ENCODE measurements around the gene CDH23.

The CDH23 gene

GRCh38 chr10:71788954-71789353, 392.2 kb downstream of the CDH23 start:
- DNase-seq: no peak

DNA sequence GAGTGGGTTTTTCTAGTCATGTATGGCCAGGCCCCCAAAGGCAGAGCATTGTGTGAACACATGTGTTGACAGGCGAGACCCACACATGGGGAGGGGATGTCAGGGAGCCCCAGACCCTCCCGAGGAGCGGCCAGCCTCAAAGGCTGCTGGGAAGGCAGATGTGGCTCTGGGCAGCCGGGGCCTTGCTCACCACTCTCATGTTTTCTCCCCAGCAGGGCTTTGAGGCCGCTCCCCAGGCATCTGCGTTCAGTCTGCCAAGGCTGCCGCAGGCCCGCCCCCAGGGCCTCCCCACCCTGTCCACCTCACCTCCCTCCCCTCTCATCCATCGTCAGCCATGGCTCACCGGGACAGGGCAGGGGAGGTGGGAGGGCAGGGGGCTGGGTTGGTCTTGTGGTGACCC, 393.2 kb downstream of the CDH23 start:
- no peak for DNase-seq

- DNase-seq: no peak
Observed at GRCh38 chr10:71790749-71791440, 394.2 kb downstream of the CDH23 start.

DNA sequence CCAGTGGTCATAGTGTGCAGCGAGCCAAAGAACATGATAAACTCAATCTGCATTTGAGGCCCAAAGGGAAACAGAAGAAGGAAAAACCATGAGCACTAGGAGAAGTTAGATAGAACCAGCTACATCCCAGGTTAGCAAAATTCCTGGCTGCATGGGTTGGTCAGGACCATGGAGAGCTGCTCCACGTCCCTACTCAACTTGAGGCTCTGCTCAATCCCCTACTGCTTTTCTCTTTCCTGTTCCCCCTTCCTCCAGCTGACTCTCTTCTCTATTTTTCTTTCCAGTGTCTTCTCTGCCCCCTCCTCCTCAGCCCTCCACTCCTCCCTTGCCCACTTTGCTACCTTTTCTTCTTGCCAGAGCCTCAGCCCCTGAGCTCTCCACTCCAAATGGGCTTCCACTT, 398.5 kb downstream of the CDH23 start:
- DNase-seq: peak; percentile 15

- DNase-seq: no peak
Observed at GRCh38 chr10:71796749-71797405, 400.2 kb downstream of the CDH23 start.

DNA sequence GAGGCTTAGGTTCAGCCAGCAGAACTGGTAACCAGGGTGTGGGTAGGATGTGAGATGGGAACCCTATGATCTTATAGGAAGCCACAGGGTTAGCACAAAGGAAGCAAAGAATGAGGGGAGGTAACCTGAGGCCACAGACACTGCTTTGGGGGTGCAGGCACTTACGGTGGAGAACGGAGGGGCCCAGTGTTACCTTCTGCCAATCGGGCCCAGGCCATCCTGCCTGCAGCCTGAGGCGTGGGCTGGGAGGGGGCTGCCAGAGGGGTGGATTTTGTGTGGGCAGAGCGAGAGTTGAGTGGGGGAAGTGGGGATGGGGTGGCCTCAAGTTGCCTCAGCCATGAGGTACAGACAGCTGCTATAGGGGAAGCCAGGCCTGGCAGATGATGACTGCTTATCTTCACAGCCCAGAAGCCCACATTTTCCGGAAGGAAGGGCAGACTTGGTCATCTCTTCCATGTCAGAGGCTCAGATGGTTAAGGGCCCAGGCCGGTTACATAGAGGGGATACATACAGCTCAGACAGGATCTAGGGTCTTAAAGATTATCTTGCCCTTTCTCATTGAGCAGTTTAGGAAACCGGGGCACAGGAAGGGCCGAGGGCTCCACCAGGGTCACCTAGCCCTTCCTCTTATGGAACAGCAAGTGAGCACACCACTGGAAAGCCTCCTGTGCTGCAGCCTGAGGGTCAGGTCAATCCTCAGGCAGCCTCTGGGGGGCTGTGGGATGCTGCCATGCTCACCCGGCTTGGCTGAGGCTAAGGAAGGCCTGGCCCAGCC, 401.0 kb downstream of the CDH23 start:
- no peak for DNase-seq

DNA sequence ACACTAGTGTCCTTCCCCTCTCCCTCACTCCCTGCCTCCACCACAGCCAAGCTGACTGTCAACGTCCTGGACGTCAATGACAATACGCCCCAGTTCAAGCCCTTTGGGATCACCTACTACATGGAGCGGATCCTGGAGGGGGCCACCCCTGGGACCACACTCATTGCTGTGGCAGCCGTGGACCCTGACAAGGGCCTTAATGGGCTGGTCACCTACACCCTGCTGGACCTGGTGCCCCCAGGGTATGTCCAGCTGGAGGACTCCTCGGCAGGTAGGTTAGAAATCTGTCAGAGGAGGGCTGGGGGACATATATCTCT, 401.5 kb downstream of the CDH23 start:
- no peak for DNase-seq

GRCh38 chr10:71799112-71799511, 402.4 kb downstream of the CDH23 start:
- DNase-seq: no peak

DNA sequence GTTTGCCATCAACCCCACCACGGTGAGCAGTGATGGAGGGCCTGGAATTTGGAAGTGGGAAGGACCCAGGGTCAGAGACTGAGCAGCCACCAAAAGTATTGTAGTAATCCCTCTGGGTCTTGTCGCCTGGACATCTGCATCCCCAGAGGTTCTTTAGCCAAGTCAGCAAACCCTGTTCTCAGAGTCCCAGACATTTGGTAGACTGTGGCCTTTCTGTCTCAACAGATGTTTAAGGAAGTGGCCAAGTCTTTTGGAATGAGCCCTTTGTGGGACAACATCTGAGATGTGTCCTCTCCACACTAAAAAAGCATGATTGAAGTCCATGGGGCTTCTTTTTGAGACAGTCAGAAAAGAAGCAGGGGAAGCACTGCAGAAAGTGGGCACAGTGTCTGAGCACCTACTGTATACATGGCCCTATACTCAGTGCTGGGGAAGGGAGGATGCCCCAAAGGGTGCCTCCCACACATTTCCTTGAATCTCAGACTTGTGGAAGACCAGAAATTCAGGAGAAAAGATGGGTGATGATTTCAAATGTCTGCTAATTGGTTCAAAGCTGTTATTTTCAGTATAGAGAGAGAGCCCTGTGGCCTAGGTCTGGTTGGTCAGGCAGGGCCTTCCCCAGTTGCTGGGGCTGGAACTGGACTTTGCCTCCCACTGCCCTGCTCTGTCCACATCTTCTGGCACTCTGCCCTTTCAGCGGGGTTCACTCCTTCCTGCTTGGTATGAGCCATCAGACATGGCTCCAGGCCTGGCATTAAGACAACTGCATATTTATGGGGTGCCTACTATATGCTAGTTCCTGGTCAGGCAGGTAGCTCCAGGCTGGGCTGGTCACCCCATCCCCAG, 403.1 kb downstream of the CDH23 start:
- no peak for DNase-seq

DNA sequence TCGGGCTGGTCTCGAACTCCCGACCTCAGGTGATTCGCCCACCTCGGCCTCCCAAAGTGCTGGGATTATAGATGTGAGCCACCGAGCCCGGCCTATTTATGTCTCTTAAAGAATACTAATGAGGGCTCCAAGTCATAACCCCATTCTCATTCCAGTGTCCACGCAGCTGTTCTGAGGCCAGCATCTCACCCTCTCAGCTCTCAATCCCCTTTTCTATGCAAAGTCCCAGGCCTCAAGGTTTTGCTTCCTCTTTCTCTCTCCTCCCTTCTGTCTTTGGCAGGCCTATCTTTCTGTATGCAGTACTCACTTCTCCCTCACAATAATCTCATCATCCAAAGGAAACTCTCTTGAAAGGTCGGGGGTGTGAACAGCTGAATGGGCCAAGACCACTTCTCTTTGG, 404.6 kb downstream of the CDH23 start:
- DNase-seq: no peak

- no peak for DNase-seq
Observed at GRCh38 chr10:71802235-71802634, 405.5 kb downstream of the CDH23 start.

- DNase-seq: no peak
Observed at GRCh38 chr10:71802715-71803488, 406.2 kb downstream of the CDH23 start.

DNA sequence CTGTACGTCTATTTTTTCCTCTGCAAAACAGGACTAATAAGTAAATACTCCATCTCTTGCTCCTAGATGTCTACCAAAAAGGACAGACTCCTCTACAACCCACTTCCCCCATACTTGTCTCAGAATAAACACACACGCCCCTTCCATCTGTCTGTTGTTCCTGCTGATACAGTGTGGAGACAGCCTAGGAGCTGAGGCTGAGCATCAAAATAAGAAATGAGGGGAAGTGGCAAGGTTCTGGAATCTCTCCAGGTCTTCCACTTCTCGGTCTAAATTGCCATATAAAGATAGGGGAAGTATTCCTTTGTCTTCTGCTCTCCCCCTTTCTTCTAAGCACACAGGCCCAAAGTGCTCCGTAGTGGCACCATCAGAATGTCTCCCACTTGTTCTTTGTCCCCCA, 407.4 kb downstream of the CDH23 start:
- no peak for DNase-seq

GRCh38 chr10:71805776-71806703, 409.3 kb downstream of the CDH23 start:
- DNase-seq: peak; percentile 36

GRCh38 chr10:71806704-71807556, 410.2 kb downstream of the CDH23 start:
- DNase-seq: no peak

DNA sequence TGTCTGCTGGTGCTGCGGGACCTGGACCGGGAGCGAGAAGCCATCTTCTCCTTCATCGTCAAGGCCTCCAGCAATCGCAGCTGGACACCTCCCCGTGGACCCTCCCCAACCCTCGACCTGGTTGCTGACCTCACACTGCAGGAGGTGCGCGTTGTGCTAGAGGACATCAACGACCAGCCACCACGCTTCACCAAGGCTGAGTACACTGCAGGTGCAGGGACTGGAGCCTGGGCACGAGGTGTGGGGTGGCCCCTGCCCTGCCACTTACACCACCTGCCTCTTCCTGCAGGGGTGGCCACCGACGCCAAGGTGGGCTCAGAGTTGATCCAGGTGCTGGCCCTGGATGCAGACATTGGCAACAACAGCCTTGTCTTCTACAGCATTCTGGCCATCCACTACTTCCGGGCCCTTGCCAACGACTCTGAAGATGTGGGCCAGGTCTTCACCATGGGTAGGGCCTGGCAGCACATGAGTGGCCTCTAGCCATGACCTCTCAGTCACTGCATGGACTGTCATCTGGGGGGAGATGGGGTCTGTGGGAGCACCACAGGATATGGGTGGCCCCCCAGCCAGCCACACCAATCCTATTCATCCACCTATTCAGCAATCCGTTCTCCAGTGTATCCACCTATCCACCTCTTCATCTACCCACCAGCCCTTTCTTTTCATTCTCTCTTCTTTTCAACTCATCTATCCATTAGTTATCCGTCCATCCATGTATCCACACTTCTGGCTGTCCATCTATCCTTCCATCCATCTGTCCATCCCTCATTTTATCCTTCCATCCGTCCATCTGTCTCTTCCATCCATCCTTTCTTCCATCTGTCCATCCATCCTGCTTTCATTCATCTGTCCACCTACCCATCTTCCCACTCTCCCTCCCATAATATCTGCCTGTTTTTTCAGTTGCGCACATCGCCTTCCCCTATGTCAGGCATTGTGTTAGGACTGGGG, 411.1 kb downstream of the CDH23 start:
- DNase-seq: no peak

DNA sequence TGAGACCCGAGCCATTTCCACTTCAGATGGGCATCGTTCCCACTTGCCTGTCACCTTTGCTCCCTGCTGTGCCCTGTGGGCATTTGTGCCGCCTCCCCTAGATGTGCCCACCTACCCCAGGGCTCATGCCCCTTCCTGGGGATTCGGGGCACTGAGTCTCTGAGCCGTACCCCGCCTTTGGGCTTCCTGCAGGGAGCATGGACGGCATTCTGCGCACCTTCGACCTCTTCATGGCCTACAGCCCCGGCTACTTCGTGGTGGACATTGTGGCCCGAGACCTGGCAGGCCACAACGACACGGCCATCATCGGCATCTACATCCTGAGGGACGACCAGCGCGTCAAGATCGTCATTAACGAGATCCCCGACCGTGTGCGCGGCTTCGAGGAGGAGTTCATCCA, 412.9 kb downstream of the CDH23 start:
- no peak for DNase-seq

DNA sequence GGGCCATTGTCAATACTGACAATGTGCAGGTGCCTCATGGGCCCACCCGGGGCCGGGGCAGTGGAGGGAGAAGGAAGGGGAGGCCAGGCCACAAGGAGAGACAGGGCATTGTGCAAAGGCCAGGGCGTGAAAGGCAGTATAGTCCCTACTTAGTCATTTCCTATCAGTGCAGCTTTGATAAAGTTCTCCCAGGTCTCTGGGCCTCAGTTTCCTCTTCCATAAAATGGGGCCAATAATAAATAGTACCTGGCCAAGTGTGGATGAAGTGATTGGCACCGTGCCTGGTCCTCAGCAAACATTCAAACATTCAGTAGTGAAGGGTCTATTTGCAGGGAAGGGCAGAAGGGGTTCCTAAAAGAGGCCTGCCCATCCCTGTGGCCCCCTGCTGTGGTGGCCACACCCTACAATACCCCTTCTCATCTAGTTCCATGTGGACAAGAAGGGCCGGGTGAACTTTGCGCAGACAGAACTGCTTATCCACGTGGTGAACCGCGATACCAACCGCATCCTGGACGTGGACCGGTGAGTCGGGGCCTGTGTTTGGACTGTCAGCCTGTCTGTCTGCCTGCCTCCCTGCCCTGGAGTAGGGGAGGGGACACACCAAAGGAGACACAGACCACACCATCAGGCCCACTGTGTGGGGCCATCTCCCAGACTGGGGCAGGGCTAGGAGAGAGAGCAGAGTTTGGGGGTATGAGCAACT, 413.5 kb downstream of the CDH23 start:
- no peak for DNase-seq
